ENCODE measurements around the gene GAL3ST1. TPM values are rescaled to one million over a fixed set of nuclear protein-coding genes. Genes with fewer than 3 reads are reported as not detected.
"Not testable (repeated sequence)": the region's sequence is repeated elsewhere in the genome, so short reads cannot be mapped to it uniquely, and the experiment has no call there.

GAL3ST1 gene
- total RNA-seq, 1 experiment from 2014 or later, result not detected

DNA sequence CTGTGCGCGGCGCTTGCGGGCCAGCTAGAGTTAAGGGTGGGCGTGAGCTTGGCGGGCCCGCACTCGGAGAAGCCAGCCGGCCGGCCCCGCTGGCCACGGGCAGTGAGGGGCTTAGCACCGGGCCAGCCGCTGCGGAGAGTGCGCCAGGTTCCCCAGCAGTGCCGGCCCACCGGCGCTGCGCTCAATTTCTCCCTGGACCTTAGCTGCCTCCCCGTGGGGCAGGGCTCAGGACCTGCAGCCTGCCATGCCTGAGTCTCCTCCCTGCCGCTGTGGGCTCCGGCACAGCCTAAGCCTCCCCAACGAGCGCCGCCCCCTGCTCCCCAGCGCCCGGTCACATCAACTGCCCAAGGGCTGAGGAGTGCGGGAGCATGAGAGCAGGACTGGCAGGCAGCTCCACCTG lies 22.4 kb upstream of the GAL3ST1 start:
- DNase-seq (ENCODE audit: low spot score), result no peak

DNA sequence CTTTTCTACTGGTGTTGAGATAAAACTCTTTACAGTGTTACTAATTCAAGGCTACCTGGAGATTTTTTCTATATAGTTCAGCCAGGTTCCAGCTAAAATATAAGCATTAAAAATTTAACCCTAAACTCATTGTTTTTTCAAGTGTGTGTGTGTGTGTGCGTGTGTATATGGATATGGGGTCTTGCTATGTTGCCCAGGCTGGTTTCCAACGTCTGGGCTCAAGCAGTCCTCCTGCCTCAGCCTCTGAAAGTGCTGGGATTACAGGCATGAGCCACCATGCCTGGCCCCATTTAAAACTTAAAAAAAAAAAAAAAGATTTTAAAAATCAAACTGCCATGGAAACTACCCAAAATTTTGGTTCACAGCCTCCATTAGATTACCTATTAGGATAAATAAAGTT lies 21.7 kb upstream of the GAL3ST1 start:
- DNase-seq (ENCODE audit: low spot score), result no peak

DNA sequence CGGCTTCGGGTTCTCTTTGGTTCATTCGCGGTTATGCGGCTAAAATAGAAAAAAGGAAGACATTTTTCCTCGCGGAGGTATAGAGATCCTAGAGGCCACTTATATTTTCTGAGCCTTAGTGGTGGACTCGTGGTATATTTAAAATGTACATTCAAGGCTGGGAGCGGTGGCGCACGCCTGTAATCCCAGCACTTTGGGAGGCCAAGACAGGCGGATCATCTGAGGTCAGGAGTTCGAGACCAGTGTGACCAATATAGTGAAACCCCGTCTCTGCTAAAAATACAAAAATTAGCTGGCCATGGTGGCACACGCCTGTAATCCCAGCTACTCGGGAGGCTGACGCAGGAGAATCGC lies 17.9 kb upstream of the GAL3ST1 start:
- not testable (repeated sequence) for DNase-seq (ENCODE audit: low spot score)

DNA sequence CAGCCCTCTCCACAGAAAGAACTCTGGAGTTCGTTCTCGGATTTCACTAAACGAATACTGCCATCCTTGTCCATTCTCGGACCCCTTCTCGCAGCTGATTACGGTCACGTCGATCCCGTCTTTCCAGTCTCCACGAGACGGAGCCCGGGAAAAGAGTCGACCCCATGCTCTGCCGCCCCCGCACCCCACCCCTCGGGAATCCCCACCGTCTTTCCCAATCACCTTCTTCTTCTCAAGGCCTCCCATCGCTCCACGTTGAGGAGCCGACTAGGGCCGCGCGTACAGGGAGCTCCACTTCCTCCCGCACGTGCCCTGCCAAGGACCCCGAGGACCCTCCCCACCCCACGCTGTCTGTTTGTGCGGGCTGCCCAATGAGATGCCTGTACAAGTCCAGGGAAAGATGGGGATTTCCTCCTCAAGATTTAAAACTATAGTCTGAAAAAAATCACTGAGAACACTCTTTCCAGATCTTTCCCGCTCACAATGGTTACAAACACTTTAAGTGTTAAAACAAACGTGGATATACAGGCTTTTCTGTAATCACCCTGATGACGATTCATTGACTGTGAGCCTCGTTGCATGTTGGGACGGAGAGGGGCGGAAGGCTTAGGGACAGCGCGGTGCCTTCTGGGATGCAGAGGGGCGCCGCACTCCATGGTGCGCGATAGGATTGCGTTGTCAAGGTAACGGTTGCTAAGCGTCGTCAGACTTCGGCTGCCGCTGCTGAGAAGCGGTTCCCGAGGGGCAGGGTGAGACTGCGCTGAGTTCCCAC lies 17.3 kb upstream of the GAL3ST1 start, which contains the start of gene PES1:
Gene PES1 (minus strand): TSS at position 323 of the 772 bp plus-strand sequence. CDS start 77 bp downstream, at position 246.
- peak; percentile 91 for DNase-seq (ENCODE audit: low spot score)

DNA sequence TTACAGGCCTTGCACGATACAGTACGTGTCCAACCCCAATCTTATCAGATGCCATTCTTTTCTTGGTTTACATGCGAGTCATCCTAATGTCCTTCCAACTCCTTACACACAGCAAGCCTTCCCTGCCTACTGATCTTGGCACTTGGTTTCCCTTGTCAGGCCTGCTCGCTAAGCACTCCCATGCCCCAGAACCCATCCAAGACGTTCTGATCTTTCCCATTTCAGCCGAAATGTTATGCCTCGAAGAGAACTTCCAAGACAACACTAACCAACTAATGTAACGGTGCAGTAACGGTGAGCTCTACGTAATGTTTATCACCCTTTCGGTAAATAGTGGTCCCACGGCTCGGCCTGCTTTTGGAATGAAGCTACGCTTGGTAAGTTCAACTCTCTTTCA lies 16.7 kb upstream of the GAL3ST1 start:
- DNase-seq (ENCODE audit: low spot score), result no peak

DNA sequence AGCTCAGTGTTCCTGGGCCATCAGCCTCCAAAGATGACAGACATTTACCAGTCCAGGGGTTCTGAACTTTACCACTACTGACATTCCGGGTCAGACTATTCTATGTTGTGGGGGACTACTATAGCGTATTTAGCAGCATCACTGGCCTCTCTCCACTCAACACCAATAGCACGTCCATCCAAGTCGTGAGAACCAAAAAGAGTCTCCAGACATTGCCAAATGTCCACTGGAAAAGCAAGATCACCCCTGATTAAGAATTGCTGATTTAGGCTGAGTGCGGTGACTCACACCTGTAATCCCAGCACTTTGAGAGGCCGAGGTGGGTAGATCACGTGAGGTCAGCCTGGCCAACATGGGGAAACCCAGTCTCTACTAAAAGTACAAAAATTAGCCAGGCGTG lies 11.9 kb upstream of the GAL3ST1 start:
- DNase-seq (ENCODE audit: low spot score), result no peak

DNA sequence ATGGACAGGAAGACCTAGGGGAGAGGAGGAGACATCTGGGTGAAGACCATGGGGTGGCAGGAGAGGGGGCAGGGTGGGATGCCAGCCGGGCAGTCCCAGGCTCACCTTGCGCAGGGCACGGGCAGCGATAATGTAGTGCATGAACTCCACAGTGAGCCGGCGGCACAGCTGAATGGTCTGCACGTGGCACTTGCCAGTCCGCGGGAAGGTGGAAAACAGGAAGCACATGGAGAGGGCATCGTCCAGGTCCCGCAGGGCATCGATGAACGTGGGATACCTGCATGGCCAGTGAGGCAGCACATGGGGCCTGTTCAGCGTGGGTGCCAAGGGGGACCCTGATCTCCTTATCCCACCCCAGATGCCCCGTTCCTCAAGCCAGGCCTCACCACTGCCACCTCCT lies 10.0 kb upstream of the GAL3ST1 start:
- no peak for DNase-seq (ENCODE audit: low spot score)

DNA sequence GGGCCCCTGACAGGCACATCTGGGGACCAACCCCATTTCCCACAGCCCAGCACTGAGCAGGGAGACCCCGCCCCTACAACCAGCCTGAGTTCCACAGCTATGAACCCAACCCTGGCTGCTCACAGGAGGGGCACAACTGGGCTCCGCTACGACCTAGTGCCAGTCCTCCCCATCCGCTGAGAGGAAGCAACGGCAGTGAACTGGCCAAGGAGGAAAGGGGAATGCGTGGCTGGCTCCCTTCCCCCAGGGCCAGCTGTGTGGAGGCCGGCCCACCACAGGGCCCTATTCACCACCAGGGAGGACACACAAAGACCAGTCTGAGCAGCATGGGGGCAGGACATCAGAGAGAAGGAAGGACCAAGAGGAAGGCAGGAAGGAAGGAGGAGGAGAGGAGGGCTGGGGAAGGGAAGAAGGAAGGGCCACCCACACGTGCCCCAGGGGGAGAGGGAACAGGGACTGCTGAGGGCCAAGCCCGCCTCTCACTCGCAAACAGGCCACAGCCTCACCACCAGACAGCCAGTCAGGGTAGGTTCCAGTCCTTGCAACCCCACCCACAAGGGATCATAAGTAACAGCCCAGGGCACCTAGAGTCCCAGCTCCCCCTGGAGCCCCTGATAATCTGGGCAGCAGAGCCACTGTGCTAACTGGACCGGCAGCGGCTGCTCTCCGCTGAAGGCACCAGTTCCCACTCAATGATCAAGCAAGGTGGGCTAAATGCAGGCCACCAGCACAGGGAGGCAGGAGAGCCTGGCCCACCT lies 8.5 kb upstream of the GAL3ST1 start:
- no peak for DNase-seq (ENCODE audit: low spot score)

DNA sequence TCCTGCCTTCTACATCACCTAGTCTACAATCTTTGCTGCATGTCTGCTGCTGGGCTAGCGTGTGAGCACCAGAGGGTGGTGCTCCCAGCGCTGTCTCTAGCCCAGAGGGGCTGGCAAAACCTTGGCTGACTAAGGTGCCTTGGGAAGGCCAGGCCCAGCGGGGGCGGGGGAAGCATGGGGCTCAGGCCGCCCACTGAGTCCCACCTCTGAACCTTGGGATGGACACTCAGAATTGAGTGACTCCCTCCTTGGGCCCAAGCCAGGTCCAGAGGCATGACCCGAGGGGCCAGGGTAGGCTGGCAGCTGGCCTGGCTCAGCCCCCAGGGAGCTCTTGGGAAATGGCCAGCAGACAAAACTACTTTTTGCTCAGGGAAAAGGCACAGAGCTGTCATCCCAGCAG lies 7.6 kb upstream of the GAL3ST1 start:
- no peak for DNase-seq (ENCODE audit: low spot score)

DNA sequence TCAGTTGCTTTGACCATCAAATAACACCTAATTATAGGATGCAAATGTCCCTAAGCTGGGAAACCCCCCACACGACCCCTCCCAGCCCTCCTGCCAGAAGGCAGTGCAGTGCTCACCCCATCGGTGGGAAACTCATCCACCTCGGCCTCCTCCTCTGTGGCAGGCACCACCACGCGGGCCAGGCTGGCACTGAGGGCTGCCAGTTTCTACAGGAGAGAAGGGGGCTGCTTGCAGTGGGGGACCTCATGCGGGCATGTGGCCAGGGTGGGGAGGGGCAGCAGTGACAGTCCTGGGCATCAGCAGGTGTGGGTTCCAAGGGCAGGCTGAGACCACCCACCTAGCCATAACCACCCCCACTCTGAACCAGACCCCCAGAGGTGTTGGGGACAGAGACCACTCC lies 6.4 kb upstream of the GAL3ST1 start:
- no peak for DNase-seq (ENCODE audit: low spot score)

DNA sequence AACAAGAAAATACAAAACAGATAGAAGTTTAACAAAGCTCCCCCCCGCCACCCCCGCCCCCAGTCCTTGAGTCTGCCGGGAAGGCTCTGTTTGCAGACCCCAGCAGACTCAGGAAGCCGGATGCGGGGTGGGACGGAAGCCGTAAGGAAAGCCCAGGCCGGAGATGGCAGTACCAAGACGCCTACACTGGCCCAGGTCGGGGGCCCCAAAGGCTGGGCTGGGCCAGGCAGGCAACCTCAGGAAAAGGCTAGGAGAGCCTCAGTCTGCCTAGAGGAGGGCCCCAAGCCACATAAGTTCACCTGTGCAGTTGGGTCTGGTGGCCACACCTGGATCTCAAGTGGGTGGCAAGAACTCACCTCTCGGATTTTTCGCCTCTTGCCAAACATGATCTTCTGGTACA lies 4.0 kb upstream of the GAL3ST1 start:
- no peak for DNase-seq (ENCODE audit: low spot score)

DNA sequence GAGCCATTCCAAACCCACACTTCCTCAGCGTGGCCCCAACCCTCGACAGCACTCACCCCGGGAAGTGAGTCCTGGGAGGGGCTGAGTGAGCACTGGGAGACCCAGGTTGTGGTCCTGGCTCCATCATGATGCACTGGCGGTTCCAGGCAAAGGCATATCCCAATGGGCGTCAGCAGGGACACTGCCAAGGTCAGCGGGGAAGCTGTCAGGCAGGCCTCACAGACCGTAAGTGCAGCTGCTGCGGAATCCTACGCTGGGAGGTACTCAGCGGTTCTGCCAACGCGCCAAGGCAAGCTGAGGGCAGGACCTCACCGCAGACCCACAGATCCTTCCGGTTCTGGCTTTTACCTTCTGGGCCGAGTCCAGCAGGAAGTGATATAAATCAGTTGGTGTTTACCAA lies 1.4 kb upstream of the GAL3ST1 start:
- peak; percentile 32 for DNase-seq (ENCODE audit: low spot score)

DNA sequence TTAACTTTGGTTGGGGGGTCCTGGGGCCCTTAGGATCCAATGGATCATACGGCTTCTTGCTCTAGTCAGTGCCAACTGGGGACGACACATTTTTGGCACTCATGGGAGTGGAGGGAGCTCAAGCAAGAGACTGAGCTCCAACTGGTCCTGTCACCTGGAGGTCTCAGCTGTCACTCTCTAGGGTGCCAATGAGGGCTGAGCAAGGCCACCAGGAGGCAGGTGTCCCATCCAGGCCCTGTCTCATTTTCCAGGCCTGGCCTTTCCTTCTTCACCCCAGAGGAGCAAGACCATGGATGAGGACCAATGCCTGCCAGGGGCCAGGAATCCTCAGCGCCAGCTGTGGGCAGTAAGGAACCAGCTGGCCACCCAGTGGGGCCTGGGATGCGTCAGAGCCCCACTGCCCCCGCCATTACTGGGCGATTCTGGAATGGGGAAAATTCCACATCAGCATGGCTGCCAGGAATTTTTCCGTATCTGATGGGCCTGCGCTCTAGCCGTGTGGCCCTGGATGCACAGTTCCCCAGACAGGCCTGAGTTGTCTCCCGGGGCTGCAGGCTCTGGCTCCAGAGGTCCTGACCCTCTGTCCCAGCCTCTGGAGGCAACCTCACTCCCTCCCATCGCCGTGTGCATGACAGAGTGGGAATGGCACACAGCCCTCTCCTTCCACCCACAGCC lies 669 bp upstream of the GAL3ST1 start:
- DNase-seq (ENCODE audit: low spot score), result peak; percentile 66

DNA sequence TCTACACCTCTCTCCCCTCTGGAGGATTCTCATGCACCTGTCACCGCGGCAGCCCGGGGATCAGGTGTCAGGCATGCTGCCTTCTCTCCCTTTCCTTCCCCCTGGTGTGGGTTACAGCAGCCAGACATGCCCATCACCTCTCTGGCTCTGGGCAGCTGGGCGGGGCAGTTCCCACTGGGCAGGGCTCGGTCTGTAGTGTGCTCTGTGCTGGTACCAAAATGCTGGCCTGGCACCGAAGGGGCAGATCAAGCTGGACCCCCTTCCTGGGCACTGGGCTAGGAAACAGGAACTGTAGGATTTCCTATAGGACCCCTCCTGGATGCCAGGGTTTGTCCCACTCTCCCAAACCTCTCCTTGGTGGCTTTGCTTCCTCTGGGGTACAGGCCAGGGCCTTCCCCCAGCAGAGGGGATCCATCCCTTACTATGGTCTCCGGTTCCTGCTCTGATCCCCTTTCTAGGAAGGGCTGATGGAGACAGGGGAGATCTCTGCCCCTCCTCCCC lies 821 bp downstream of the GAL3ST1 start:
- DNase-seq (ENCODE audit: low spot score), result no peak

DNA sequence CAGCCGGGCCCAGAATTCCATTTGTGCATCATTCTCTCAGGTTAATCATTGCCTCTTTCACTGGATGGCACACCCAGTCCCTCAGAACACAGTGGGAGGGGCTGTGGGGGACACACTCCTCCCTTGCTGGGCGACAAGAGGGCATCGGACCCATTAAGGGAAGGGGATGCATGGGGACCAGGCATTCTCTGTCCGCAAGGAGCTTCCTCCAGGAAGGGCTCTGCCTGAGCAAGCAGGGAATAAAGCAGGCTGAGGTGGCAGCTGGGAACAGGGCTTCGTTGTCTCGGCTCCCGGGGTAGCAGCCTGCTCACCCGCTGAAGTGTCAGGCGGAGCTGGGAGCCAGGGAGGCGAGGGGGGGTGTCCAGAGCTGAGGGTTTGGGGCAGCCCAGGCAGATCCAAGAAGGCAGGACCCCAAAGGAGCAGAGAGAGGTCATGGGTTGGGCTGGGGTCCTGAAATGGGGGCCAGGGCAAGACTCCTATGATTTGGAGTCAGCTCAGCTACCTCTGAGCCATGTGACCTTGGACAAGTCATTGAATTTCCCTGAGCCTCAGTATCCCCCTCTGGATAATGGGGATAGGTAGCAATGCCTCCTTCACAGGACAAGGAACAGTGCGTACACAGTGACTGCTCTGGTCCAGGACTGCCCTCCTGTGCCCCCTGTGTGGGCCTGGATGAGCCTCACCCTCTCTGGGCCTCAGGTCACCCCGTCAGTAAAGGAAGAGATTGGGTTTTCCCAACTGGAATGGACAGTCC lies 1.4 kb downstream of the GAL3ST1 start:
- DNase-seq (ENCODE audit: low spot score), result no peak

DNA sequence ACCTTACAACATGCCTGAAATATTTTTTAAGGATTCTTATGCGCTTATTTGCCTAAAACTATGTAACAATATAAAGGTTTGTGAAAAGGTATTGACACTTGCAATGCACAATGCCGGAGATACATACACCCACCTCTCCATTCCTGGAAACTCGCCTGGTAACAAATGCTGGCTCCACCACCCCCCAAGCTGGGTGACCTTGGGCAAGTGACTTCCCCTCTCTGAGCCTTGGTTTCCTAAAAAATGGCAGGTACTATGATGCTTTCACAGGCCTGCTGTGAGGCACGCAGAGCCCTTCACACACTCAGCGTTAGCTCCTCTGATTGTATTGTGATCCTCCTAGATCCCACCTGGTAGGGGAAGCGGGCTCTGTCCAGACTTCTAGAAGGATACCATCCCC lies 2.3 kb downstream of the GAL3ST1 start:
- DNase-seq (ENCODE audit: low spot score), result no peak

DNA sequence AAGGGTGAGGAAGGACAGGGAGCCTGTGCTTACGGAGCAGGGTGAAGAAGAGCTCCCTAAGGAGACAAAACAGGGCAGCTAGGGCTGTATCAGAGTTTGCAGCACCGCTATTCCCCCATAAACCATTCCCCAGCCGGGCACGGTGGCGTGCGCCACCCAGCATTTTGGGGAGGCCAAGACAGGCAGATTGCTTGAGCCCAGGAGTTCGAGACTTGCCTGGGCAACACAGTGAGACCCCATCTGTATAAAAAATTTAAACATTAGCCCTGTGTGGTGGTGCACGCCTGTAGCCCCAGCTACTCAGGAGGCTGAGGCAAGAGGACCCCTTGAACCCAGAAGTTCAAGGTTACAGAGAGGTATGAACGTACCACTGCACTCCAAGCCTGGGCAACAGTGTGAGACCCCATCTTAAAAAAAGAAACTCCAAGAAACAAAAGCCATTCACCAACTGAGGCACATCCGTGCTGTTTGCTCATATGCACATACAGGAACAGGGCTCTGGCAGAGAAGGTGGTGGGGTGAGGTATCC lies 4.7 kb downstream of the GAL3ST1 start:
- DNase-seq (ENCODE audit: low spot score), result no peak

DNA sequence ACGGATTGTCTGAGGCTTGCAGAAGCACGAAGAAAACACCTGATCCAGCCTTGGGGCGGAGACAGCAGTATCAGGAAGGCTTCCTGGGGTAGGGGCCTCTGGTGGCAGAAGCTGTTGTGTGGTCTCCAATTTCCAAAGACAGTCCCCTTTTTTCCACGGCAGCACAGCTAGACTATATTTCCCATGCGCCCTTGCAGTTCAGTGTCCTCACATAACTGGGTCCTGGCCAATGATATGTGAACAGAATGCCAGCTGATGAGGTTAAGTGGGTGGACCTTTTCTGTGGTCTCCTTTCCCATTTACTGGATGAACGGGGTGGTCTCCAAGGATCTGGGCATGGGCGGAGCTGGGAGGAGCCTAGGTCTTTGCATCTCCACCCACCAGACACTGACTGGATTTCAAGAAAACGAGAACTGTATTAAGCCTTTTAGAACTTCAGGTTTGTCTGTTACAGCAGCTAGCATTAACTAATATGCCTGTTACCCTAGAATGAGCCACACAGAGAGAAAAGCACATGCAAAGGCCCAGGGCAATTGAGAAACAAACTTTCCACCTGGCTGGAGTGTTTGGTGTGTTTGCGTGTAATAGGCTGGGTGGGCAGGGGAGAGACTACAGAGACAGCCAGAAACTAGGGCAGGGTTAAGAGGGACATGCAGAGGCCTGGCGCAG lies 6.2 kb downstream of the GAL3ST1 start:
- DNase-seq (ENCODE audit: low spot score), result no peak

DNA sequence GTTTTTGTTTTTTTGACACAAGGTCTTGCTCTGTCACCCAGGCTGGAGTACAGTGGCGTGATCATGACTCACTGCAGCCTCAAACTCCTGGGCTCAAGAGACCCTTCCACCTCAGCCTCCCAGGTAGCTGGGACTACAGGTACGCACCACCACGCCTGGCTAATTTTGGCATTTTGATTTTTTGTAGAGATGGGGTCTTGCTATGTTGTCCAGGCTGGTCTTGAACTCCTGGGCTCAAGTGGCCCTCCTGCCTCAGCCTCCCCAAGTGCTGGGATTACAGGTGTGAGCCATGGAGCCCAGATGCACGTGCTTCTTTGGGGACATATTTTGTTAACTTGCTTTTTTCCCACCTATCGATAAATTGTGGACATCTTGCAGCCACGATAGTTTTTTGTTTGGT lies 7.2 kb downstream of the GAL3ST1 start:
- not testable (repeated sequence) for DNase-seq (ENCODE audit: low spot score)

DNA sequence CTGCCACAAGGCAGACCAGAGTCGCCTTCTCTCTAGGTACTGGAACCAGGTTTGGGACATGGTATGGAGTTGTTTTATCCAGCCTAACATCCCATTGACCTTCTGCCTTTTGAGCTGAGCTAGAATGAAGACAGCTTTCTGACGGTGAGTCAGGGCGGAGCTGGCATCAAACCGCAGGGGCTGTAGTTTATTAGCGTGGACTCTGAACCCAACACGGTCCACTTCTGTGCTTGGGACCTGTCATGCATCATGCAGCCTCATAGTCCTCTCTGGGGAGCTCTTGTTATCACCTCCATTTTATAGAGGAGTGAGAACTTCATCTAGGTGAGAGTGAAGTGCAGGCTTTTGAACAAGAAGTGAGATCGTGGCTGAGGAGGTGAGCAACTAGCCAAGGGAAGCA lies 8.3 kb downstream of the GAL3ST1 start:
- DNase-seq (ENCODE audit: low spot score), result no peak

DNA sequence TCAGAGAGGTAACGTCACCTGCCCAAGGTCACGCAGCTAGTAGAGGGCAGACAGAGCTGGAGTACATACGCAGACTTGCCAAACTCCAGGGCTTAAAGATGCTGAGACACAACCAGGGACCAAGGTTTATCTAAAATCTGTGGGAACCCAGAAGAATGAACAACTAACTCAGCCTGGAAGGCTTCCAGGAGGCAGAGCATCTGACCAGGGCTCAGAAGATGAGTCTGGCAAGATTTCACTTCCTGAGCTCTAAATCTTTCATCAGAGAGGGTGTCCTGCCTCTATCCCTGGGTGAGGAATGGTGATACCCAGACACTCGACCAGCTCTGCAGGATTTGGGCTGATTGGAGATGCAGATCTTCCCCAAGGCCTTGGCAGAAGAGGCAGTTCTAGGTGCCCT lies 9.1 kb downstream of the GAL3ST1 start:
- DNase-seq (ENCODE audit: low spot score), result peak; percentile 51

Data from A172 (cell line).